Adrenal gland (tissue), 5 donors: Measurements from ENCODE around the gene SAV1.

ENCODE experiments used
- POLR2A ChIP-seq, 2 donors: fragments of 450-650 bp; IDR thresholded peaks; one replicate each; pipeline ENCODE4 v1.6.1; 2017; ENCODE audit warnings: antibody characterized with exemption in 2 of 2, mild to moderate bottlenecking in 2 of 2, moderate library complexity in 1 of 2
- TF ChIP-seq, protein P1 (sequence below), 6 experiments: fragments of 450-650 bp in 4 of 6; fragments of 200-600 bp in 2 of 6; sonication (generic) in 1 of 6; IDR thresholded peaks; 1 replicate in 5 of 6; 2 replicates in 1 of 6; pipeline versions ENCODE4 v1.5.1 to v1.8.0; 2016 to 2021; ENCODE audit warnings: antibody characterized with exemption in 6 of 6, mild to moderate bottlenecking in 2 of 6, moderate library complexity in 1 of 6
- donor health status: DM: no; HTN: no; CAD: no.

GRCh38 chr14:50667684-50667995, 466 bp downstream of the SAV1 start:
- TF ChIP-seq, protein P1, sequence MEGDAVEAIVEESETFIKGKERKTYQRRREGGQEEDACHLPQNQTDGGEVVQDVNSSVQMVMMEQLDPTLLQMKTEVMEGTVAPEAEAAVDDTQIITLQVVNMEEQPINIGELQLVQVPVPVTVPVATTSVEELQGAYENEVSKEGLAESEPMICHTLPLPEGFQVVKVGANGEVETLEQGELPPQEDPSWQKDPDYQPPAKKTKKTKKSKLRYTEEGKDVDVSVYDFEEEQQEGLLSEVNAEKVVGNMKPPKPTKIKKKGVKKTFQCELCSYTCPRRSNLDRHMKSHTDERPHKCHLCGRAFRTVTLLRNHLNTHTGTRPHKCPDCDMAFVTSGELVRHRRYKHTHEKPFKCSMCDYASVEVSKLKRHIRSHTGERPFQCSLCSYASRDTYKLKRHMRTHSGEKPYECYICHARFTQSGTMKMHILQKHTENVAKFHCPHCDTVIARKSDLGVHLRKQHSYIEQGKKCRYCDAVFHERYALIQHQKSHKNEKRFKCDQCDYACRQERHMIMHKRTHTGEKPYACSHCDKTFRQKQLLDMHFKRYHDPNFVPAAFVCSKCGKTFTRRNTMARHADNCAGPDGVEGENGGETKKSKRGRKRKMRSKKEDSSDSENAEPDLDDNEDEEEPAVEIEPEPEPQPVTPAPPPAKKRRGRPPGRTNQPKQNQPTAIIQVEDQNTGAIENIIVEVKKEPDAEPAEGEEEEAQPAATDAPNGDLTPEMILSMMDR (IDR thresholded peaks at IDR 0.05) = no peak
- TF ChIP-seq POLR2A (IDR thresholded peaks at IDR 0.05) = no peak
